Breast epithelium (tissue), 3 donors: ENCODE measurements around the gene ATP8B4.

Source experiments
- POLR2A ChIP-seq: fragments of 450-650 bp; IDR thresholded peaks from one replicate; pipeline ENCODE4 v1.6.1; 2016; ENCODE audit warnings: antibody characterized with exemption, mild to moderate bottlenecking, moderate library complexity
- POLR2AphosphoS5 ChIP-seq, 3 donors: sonication (generic); formaldehyde crosslinking; IDR thresholded peaks; one replicate each; pipeline ENCODE4 v1.6.1; 2017; ENCODE audit warnings: antibody characterized with exemption in 3 of 3
- TF ChIP-seq, protein P1 (sequence below), 3 donors: fragments of 450-650 bp; IDR thresholded peaks; one replicate each; pipeline ENCODE4 v1.5.1; 2016 to 2017; ENCODE audit warnings: antibody characterized with exemption in 3 of 3, mild to moderate bottlenecking in 3 of 3, moderate library complexity in 3 of 3

GRCh38 chr15:50055332-50055731 is 63.7 kb downstream of the ATP8B4 start:
- TF ChIP-seq, protein P1, sequence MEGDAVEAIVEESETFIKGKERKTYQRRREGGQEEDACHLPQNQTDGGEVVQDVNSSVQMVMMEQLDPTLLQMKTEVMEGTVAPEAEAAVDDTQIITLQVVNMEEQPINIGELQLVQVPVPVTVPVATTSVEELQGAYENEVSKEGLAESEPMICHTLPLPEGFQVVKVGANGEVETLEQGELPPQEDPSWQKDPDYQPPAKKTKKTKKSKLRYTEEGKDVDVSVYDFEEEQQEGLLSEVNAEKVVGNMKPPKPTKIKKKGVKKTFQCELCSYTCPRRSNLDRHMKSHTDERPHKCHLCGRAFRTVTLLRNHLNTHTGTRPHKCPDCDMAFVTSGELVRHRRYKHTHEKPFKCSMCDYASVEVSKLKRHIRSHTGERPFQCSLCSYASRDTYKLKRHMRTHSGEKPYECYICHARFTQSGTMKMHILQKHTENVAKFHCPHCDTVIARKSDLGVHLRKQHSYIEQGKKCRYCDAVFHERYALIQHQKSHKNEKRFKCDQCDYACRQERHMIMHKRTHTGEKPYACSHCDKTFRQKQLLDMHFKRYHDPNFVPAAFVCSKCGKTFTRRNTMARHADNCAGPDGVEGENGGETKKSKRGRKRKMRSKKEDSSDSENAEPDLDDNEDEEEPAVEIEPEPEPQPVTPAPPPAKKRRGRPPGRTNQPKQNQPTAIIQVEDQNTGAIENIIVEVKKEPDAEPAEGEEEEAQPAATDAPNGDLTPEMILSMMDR (IDR thresholded peaks at IDR 0.05) = no peak
- TF ChIP-seq POLR2A (no peak), POLR2AphosphoS5 (IDR thresholded peaks at IDR 0.05) (no peak)
